ENCODE measurements around the gene BRSK2. TPM values are rescaled to one million over a fixed set of nuclear protein-coding genes. Genes with fewer than 3 reads are reported as not detected.

BRSK2 gene
- total RNA-seq, 1 donor from 2014 or later: 7.1 TPM

DNA sequence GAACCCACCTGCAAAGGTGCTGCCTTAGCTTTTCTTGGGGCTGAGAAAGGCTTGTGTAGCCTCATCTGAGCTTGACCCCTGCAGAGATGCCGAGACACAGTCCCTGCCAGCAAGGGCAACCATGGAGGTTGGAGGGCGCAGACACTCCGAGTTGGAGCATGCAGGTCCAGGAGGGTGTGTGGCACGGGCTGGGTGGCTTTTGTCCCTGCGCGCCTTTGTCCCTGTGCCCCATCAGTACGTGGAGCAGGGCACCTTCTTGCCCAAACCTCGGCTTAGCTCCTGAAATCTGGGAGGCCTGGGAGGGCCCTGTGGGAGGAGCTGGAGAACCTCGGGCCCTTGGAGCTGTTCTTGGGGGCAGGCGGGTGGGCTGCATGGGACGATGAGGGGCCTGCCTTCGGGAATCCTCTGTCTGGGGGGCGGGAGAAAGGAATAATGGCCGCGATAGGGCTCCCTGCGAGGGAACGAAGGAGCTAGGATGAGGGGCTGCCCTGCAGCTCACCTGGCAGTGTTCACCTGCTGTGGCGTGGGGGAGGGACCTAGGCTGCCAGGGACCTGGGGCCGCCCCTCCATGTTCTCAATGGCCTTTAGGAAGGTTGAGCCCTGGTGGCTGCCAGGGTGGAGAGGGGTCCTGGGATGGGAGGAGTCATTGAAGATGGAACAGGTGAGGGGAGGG, 3.4 kb downstream of the BRSK2 start:
- Histone ChIP-seq H3K4me1 (ENCODE audit: insufficient read depth, low read length) (peaks cover 4% of the 10 kb centered on the region), H3K9ac (ENCODE audit: low read length) (no peak overlapping the region), H3K36me3 (ENCODE audit: insufficient read depth, low read length) (no peaks in the 10 kb centered on the region), H4K20me1 (ENCODE audit: insufficient read depth, low read length) (no peaks in the 10 kb centered on the region), H3K27ac (ENCODE audit: low read depth, low read length) (no peak overlapping the region), H3K9me3 (ENCODE audit: insufficient read depth, low read depth, low read length) (no peaks in the 10 kb centered on the region), H3K79me2 (ENCODE audit: insufficient read depth, low read length) (no peaks in the 10 kb centered on the region), H3K4me2 (ENCODE audit: low read length) (no peak overlapping the region), H3K4me3 (ENCODE audit: insufficient read depth, low read depth, low read length) (no peak overlapping the region), H2AFZ (ENCODE audit: low read depth, low read length) (no peak overlapping the region), H3K27me3 (ENCODE audit: insufficient read depth, low read length) (peaks cover 13% of the 10 kb centered on the region)
- H3K4me3 Mint-ChIP-seq (ENCODE audit: unreplicated experiment): no peak overlapping the region
- FAIRE-seq (no peak), DNase-seq (ENCODE audit: low read depth) (no peak)
- TF ChIP-seq, protein P1, sequence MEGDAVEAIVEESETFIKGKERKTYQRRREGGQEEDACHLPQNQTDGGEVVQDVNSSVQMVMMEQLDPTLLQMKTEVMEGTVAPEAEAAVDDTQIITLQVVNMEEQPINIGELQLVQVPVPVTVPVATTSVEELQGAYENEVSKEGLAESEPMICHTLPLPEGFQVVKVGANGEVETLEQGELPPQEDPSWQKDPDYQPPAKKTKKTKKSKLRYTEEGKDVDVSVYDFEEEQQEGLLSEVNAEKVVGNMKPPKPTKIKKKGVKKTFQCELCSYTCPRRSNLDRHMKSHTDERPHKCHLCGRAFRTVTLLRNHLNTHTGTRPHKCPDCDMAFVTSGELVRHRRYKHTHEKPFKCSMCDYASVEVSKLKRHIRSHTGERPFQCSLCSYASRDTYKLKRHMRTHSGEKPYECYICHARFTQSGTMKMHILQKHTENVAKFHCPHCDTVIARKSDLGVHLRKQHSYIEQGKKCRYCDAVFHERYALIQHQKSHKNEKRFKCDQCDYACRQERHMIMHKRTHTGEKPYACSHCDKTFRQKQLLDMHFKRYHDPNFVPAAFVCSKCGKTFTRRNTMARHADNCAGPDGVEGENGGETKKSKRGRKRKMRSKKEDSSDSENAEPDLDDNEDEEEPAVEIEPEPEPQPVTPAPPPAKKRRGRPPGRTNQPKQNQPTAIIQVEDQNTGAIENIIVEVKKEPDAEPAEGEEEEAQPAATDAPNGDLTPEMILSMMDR (IDR thresholded peaks at IDR 0.05; ENCODE audit: insufficient read depth, low read depth, low read length): no peak
- TF ChIP-seq EZH2 (IDR thresholded peaks at IDR 0.05; ENCODE audit: insufficient read depth, low read length): no peak
- no peak overlapping the region for H3K27ac Mint-ChIP-seq (ENCODE audit: unreplicated experiment)
- no peaks in the 10 kb centered on the region for H3K4me1 Mint-ChIP-seq (ENCODE audit: low read depth, unreplicated experiment)
- peaks cover 3% of the 10 kb centered on the region for H3K36me3 Mint-ChIP-seq (ENCODE audit: low read depth, unreplicated experiment)
- H3K9me3 Mint-ChIP-seq (ENCODE audit: unreplicated experiment): no peaks in the 10 kb centered on the region
- H3K27me3 Mint-ChIP-seq (ENCODE audit: low read depth, unreplicated experiment): peaks cover 3% of the 10 kb centered on the region

DNA sequence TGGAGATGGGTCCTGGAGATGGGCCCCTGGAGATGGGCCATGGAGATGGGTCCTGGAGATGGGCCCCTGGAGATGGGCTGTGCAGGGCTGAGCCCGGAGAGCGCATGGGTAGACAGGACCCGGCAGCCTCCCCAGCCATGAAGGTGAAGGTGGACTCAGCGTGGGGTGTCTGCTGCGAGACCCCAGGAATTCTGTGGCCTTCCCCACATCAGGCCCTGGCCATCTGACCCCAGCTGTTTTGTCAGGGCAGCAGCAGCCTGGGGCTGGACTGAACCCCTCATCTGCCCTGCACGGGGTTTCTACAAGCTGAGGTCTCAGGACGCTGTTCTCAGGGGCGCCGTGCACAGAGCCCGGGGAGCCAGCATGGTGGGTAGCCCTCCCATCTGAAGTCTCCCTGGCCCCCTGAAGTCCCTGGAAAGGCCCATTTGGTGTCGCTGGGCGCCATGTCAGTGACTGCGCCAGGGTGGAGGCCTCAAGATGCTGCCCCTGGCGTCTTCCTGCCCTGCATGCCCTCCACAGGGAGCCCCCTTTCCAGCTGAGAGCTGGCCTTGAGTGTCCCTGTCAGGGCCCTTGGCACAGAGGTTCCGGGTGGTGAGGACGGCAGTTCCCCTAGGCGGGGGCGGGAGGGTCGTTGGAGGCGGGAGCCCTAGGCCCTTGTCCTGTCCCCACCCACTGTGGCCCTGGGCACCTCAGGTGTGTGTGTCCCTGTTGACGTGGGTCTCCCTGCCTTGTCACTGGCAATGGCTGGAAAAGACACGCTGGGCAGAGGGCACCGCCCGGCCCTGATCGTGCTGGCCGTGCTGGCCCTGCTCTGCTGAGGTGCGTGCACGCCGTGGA, 5.4 kb downstream of the BRSK2 start:
- FAIRE-seq (no peak), DNase-seq (ENCODE audit: low read depth) (no peak)
- H3K4me1 ChIP-seq (ENCODE audit: insufficient read depth, low read length): no peaks in the 10 kb centered on the region
- H2AFZ ChIP-seq (ENCODE audit: low read depth, low read length): no peak overlapping the region
- H3K9ac ChIP-seq (ENCODE audit: low read length): no peak overlapping the region
- H3K36me3 Mint-ChIP-seq (ENCODE audit: low read depth, unreplicated experiment): peaks cover 3% of the 10 kb centered on the region
- H3K27ac ChIP-seq (ENCODE audit: low read depth, low read length): no peak overlapping the region
- no peak overlapping the region for H3K4me2 ChIP-seq (ENCODE audit: low read length)
- no peaks in the 10 kb centered on the region for H4K20me1 ChIP-seq (ENCODE audit: insufficient read depth, low read length)
- no peaks in the 10 kb centered on the region for H3K4me1 Mint-ChIP-seq (ENCODE audit: low read depth, unreplicated experiment)
- H3K9me3 ChIP-seq (ENCODE audit: insufficient read depth, low read depth, low read length): no peaks in the 10 kb centered on the region
- no peaks in the 10 kb centered on the region for H3K9me3 Mint-ChIP-seq (ENCODE audit: unreplicated experiment)
- no peak overlapping the region for H3K4me3 ChIP-seq (ENCODE audit: insufficient read depth, low read depth, low read length)
- TF ChIP-seq, protein P1 (IDR thresholded peaks at IDR 0.05; ENCODE audit: insufficient read depth, low read depth, low read length): no peak
- TF ChIP-seq EZH2 (IDR thresholded peaks at IDR 0.05; ENCODE audit: insufficient read depth, low read length): no peak
- no peak overlapping the region for H3K4me3 Mint-ChIP-seq (ENCODE audit: unreplicated experiment)
- H3K27ac Mint-ChIP-seq (ENCODE audit: unreplicated experiment): no peak overlapping the region
- peaks cover 3% of the 10 kb centered on the region for H3K27me3 Mint-ChIP-seq (ENCODE audit: low read depth, unreplicated experiment)
- no peaks in the 10 kb centered on the region for H3K36me3 ChIP-seq (ENCODE audit: insufficient read depth, low read length)
- no peaks in the 10 kb centered on the region for H3K79me2 ChIP-seq (ENCODE audit: insufficient read depth, low read length)
- peaks cover 9% of the 10 kb centered on the region for H3K27me3 ChIP-seq (ENCODE audit: insufficient read depth, low read length)
